GM10248 (cell line): ENCODE data around the gene RASA3.

Experiments used
- CTCF ChIA-PET: fragments of 300-600 bp; sonication (Branson Sonifier 250); formaldehyde crosslinking; extraction: SDS; loops from one replicate; lab custom pipeline; 2021; ENCODE audit warnings: antibody characterized with exemption; lab: Yijun Ruan, JAX
- POLR2A ChIA-PET: fragments of 350-650 bp; sonication (Branson Sonifier 250); formaldehyde crosslinking; extraction: SDS; loops from one replicate; lab custom pipeline; 2020; ENCODE audit warnings: antibody characterized with exemption; lab: Yijun Ruan, JAX
- DNase-seq: peaks from one replicate; pipeline ENCODE4 v3.0.0; 2012; ENCODE audit errors: extremely low spot score
- TF ChIP-seq, protein P1 (sequence below): IDR thresholded peaks from 2 replicates; pipeline ENCODE4 v1.5.1; 2012; ENCODE audit warnings: mild to moderate bottlenecking, low read depth; ENCODE audit errors: extremely low read depth, missing control alignments, control extremely low read depth

The RASA3 gene

DNA sequence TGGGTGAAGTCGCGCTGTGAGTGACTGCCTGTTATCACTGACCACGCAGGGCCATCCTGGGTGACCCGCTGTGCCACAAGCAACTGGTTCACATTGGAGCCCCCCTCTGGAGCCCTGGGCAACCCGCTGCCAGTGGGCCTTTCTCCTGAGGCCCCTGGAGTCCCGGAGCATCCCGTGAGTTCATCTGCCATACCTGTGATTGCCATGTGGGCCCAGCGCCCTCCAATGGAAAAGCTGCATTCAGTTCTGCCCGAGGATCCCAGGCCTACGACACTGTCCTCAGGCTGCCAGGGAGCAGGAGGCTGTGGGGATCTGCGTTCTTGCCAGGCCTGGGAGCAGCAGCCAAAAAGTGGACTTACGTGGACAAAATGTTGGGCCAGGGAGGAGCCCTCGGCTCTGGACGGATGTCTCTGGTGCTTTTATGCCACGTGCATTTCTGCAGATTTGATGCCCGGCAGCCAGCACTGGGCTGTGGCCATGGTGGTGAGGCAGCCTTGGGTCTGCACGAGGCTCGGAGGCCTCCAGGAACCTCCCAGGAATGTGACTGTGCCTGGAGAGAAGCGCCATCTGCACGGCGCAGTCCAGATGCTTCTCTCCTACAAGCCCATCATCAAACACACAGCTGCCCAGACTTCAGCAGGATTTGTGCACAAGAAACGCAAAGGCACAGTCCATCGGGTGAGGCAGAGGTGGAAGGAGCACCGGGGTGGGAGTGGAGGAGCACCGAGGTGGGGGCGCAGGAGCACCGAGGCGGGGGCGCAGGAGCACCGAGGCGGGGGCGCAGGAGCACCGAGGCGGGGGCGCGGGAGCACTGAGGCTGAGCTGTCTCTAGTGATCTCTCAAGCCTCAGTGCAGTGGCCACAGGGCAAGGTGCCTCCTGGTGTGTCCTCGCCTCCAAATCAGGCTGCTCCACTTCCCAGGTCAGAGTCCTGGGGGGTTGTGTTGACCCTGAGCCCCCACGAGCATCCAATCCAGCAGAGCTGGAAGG lies 202.5 kb downstream of the RASA3 start:
- ChIA-PET CTCF (no interaction called here), POLR2A (no interaction called here)
- TF ChIP-seq, protein P1, sequence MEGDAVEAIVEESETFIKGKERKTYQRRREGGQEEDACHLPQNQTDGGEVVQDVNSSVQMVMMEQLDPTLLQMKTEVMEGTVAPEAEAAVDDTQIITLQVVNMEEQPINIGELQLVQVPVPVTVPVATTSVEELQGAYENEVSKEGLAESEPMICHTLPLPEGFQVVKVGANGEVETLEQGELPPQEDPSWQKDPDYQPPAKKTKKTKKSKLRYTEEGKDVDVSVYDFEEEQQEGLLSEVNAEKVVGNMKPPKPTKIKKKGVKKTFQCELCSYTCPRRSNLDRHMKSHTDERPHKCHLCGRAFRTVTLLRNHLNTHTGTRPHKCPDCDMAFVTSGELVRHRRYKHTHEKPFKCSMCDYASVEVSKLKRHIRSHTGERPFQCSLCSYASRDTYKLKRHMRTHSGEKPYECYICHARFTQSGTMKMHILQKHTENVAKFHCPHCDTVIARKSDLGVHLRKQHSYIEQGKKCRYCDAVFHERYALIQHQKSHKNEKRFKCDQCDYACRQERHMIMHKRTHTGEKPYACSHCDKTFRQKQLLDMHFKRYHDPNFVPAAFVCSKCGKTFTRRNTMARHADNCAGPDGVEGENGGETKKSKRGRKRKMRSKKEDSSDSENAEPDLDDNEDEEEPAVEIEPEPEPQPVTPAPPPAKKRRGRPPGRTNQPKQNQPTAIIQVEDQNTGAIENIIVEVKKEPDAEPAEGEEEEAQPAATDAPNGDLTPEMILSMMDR = no peak
- DNase-seq = no peak

DNA sequence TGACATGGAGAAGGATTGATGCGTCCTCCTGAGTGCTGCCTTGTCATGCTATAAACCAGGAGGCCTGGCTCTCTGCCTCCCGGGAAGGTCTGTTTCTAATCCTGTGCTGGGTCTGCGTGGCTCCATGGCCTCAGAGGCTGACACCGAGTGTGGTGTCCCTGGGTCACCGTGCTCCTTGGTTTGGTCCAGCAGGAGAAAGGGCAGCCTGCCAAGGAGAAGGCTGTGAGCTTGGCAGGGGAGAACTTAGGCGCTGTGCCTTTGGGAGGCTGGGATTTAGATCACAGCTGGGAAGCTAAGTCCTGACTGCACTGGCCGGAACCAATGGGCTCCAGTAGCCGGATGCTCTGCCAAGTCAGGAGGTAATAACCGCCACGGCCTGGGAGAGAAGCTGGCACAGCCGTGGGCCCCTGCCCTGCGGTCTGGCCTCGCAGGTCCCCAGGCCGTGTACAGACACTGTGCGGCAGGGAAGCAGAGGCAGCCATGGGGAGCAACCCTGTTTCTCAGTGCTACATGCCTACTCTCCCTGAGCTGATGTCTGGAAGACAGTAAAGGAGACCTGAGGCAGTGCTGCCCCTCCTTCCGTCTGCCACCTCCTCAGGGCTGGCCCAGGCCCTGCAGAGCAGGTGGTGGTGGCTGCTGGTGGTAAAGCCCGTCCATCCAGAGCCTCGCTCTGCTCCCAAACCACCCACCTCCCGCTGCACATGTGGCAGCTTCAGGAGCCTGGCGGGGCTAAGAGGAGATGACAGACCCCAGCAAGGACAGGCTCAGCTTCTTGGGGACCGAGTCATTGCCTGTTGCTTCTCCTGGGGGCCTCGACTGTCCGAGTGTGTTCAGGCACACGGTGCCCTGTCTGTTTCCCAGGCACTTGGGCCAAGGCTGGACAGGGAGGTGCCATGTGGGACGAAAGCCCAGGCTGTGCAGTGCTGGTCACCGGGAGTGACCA lies 203.5 kb downstream of the RASA3 start:
- POLR2A ChIA-PET = no interaction called here
- TF ChIP-seq, protein P1 = no peak
- no peak for DNase-seq
- CTCF ChIA-PET = no interaction called here
